Psoas muscle (tissue), 8 donors: ENCODE results near the gene LCE6A. TPM values are rescaled to one million over a fixed set of nuclear protein-coding genes. Genes with fewer than 3 reads are reported as not detected.

Experiments
- ATAC-seq, 4 donors: fragments of 200-7000 bp; cut with Tn5 transposase; one replicate each; pipeline ENCODE4 v1.9.1; 2020; ENCODE audit warnings: moderate library complexity in 3 of 4, mild to moderate bottlenecking in 2 of 4
- DNase-seq, 2 donors: peaks; one replicate each; pipeline ENCODE4 v3.0.0-alpha.2; 2020
- H3K27ac ChIP-seq: fragments of 200-600 bp; one replicate; pipeline ENCODE4 v1.8.0; 2022
- H3K27me3 ChIP-seq, 3 donors: fragments of 200-600 bp in 1 of 3; one replicate each; pipeline versions ENCODE4 v1.6.1 to v1.8.0; 2013 to 2022; ENCODE audit warnings: low read length in 2 of 3, mild to moderate bottlenecking in 2 of 3, moderate library complexity in 1 of 3; ENCODE audit not compliant: insufficient read depth in 3 of 3
- H3K36me3 ChIP-seq, 2 donors: fragments of 200-600 bp in 1 of 2; one replicate each; pipeline versions ENCODE4 v1.6.1 to v1.8.0; 2013 to 2022; ENCODE audit warnings: low read depth in 1 of 2, mild to moderate bottlenecking in 1 of 2, moderate library complexity in 1 of 2; ENCODE audit not compliant: insufficient read depth in 1 of 2
- H3K4me1 ChIP-seq: fragments of 200-600 bp; one replicate; pipeline ENCODE4 v1.8.0; 2022
- H3K4me3 ChIP-seq: fragments of 200-600 bp; one replicate; pipeline ENCODE4 v1.8.0; 2022; ENCODE audit warnings: mild to moderate bottlenecking
- H3K9me3 ChIP-seq: fragments of 200-600 bp; one replicate; pipeline ENCODE4 v1.8.0; 2022
- CTCF ChIP-seq: fragments of 200-600 bp; IDR thresholded peaks from one replicate; pipeline ENCODE4 v1.8.0; 2022; ENCODE audit warnings: antibody characterized with exemption
- WGBS, 3 donors: extraction: QIAGEN DNeasy Blood & Tissue Kit; methylation state at CpG; one replicate each; pipeline versions ENCODE4 v1.1.6 to v1.1.7; 2013; 5-methylcytosine and 5-hydroxymethylcytosine counted together
- intact Hi-C, 2 donors: fragments of 100-400 bp; cut with DNase I; formaldehyde crosslinking; loops; one replicate each; pipeline versions ENCODE4 v1.11.0 to v1.14.2; 2022
- long read RNA-seq, 2 donors: library from polyadenylated mRNA; unstranded; transcript quantifications; one replicate each; pipeline ENCODE4 v2.0.0, GENCODE V29; 2021
- polyA plus RNA-seq, 3 donors: library from polyadenylated mRNA; stranded (reverse); fragments of 200-250 nt; gene quantifications; one replicate each; pipeline ENCODE4 v1.2.3, GENCODE V29; 2013
- total RNA-seq, 4 donors: library from RNA; stranded (reverse); fragmentation: NEBNext Ultra II Directional in 2 of 4; extraction: Animal tissue kit (Norgen Biotek cat#: 25700) in 2 of 4; gene quantifications; one replicate each; pipeline versions ENCODE4 v1.2.1 to v1.2.4, GENCODE V29; 2021 to 2023
- donor health status: healthy with polysubstance abuse.
- donor health status: DM: no; HTN: no; CAD: no; lungs with moderate emphysema.
- donor health status: Bipolar disorder and iron deficiency.
- donor health status: healthy.
- donor health status: DM: yes; HTN: yes; CAD: no.
- donor health status: DM: no; HTN: no; CAD: no.
- donor health status: DM: no; HTN: no; CAD: no.
- donor health status: DM: yes; HTN: yes; CAD: no.

LCE6A gene, protein sequence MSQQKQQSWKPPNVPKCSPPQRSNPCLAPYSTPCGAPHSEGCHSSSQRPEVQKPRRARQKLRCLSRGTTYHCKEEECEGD
- not detected for total RNA-seq
- not detected for polyA plus RNA-seq
- long read RNA-seq, donor 1 = 0 reads
- long read RNA-seq, donor 2 = 0 reads

DNA sequence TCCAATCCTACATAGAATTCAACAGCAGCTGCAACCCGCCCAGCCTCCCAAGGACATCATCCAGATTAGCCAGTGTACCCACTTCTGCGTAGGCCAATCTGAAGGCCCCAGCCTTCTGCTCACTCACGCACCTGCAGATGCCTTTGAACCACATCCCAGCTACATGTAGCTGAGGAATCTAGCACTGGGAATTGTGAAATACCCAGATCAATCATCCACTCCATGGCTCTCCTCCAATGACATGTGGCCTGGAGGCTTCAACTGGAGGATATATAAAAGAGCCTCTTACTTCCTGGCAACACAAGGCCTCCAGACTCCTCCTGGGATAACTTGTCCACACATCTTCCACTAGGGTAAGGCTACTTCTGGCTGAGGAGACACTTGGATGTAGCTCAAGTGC lies at the start of gene LCE6A:
TSS of gene LCE6A (plus strand) at position 301 of the 400 bp plus-strand sequence. CDS start 665 bp downstream, outside the sequence.
- WGBS, 3 donors = 66 to 83% (median 78%) methylated on average over 3 of the region's 3 CpGs
- Histone ChIP-seq H3K27me3 (no peaks in the 10 kb centered on the region), H3K36me3 (no peaks in the 10 kb centered on the region), H3K27ac (no peak within 1 kb of the TSS), H3K4me3 (no peak within 1 kb of the TSS), H3K4me1 (no peaks in the 10 kb centered on the region), H3K9me3 (no peaks in the 10 kb centered on the region)
- TF ChIP-seq CTCF = no peak
- intact Hi-C loops = no loop called here
- DNase-seq (no peak), ATAC-seq (no peak)

GRCh38 chr1:152795686-152796085 lies 47.0 kb upstream of the LCE6A start:
- Histone ChIP-seq H3K9me3 (no peaks in the 10 kb centered on the region), H3K27ac (no peak overlapping the region), H3K4me1 (no peaks in the 10 kb centered on the region), H3K27me3 (no peaks in the 10 kb centered on the region), H3K4me3 (no peak overlapping the region), H3K36me3 (no peaks in the 10 kb centered on the region)
- no peak for TF ChIP-seq CTCF
- intact Hi-C loops = no loop called here
- WGBS, 3 donors = 47 to 53% (median 51%) methylated on average over 3 to 4 of the region's 4 CpGs
- no peak for DNase-seq
- no peak for ATAC-seq

DNA sequence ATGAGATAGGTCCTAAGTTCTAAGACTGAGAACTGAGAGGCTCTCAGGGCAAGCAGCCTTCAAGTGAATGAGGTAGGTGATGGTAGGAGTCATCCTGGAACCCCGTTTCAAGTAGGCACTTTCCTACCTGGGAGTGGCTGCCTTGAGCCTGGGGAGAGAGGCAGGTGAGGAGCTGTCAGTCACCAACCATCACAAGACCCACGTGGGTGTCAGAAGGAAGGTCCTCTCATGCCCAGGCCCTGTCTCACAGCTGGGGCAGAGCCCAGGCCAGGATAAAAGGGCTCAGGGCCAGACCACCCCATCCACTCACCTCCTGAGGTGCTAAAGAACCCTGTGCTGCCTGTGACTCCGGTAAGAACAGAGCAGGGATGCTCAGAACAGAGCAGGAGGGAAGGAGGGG lies 46.2 kb upstream of the LCE6A start, which contains the start of gene LCE1D:
TSS of gene LCE1D (plus strand) at position 301 of the 400 bp plus-strand sequence. CDS start 1,074 bp downstream, outside the sequence.
- Histone ChIP-seq H3K4me3 (no peak within 1 kb of the TSS), H3K27me3 (no peaks in the 10 kb centered on the region), H3K36me3 (no peaks in the 10 kb centered on the region), H3K27ac (no peak within 1 kb of the TSS), H3K9me3 (no peaks in the 10 kb centered on the region), H3K4me1 (no peaks in the 10 kb centered on the region)
- TF ChIP-seq CTCF = no peak
- WGBS, 3 donors = 29 to 40% (median 32%) methylated on average over 1 to 3 of the region's 3 CpGs
- ATAC-seq = no peak
- no peak for DNase-seq
- intact Hi-C loops = no loop called here

DNA sequence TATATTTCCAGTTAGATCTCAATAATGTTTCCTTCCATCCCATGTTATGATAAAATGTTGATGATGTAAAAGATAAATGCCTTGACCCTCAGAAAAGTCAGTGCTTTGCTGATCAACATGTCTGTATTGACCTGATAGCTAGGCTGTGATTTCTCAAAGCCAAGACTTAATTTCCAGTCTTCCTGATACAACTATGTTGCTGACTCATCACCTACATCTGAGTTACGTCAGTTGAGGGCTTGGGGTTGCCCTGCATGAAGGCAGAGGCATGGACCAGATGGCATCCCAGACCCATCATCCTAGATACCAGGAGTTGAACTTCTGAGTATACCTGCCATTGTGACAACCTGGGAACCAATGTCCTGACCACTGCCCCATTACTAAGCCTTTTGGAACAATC lies 41.3 kb upstream of the LCE6A start:
- H3K4me3 ChIP-seq = no peak overlapping the region
- 55 to 61% (median 58%) methylated on average over 1 of the region's 1 CpG for WGBS, 3 donors
- no peaks in the 10 kb centered on the region for H3K9me3 ChIP-seq
- intact Hi-C loops = no loop called here
- DNase-seq (no peak), ATAC-seq (no peak)
- no peak for TF ChIP-seq CTCF
- no peaks in the 10 kb centered on the region for H3K4me1 ChIP-seq
- no peaks in the 10 kb centered on the region for H3K27me3 ChIP-seq
- H3K27ac ChIP-seq = no peak overlapping the region
- H3K36me3 ChIP-seq = no peaks in the 10 kb centered on the region

DNA sequence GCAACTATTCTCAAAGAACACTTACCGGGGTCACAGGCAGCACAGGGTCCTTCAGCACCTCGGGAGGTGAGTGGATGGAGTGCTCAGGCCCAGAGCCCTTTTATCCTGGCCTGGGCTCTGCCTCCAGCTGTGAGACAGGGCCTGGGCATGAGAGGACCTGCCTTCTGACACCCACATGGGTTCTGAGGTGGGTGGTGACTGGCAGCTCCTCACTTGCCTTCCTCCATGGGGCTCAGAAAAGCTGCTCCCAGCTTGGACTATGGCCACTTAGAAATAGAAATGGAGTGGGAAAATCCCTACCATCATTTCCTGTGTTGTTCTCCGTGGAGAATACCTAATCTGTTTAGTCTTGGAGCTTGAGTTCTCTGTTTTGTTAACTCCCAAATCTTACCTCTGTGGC lies 36.1 kb upstream of the LCE6A start, which contains the start of gene LCE1C:
TSS of gene LCE1C (minus strand) at position 76 of the 400 bp plus-strand sequence. CDS start 1,173 bp downstream, outside the sequence.
- no peak for ATAC-seq
- no peaks in the 10 kb centered on the region for H3K4me1 ChIP-seq
- 44 to 53% (median 50%) methylated on average over 3 of the region's 3 CpGs for WGBS, 3 donors
- no peak for TF ChIP-seq CTCF
- intact Hi-C loops = no loop called here
- no peak within 1 kb of the TSS for H3K27ac ChIP-seq
- H3K27me3 ChIP-seq = peaks cover 0 to 1% (median 0%) of the 10 kb centered on the region in 3 donors
- no peaks in the 10 kb centered on the region for H3K9me3 ChIP-seq
- no peak within 1 kb of the TSS for H3K4me3 ChIP-seq
- no peaks in the 10 kb centered on the region for H3K36me3 ChIP-seq
- DNase-seq = no peak
